GM12801 (cell line): ENCODE results near the gene FGA.

ENCODE experiments used
- CTCF ChIP-seq: IDR thresholded peaks from one replicate; pipeline ENCODE4 v1.5.1; 2011; ENCODE audit warnings: control low read depth; ENCODE audit not compliant: insufficient read length; ENCODE audit errors: extremely low read depth

The FGA gene

GRCh38 chr4:154593868-154594267, 3.3 kb upstream of the FGA start:
- no peak for TF ChIP-seq CTCF

- TF ChIP-seq CTCF, result no peak
Measured at GRCh38 chr4:154591890-154592289, 1.3 kb upstream of the FGA start.

GRCh38 chr4:154589296-154590197, 995 bp downstream of the FGA start:
- TF ChIP-seq CTCF, result no peak

GRCh38 chr4:154588198-154588597, 2.3 kb downstream of the FGA start:
- no peak for TF ChIP-seq CTCF

GRCh38 chr4:154586296-154587033, 4.1 kb downstream of the FGA start:
- TF ChIP-seq CTCF, result no peak

- no peak for TF ChIP-seq CTCF
Measured at GRCh38 chr4:154585369-154586018, 5.0 kb downstream of the FGA start.

- TF ChIP-seq CTCF, result no peak
Measured at GRCh38 chr4:154584259-154584658, 6.3 kb downstream of the FGA start.
